CD4-positive, alpha-beta T cell (primary cell): ENCODE data around the gene LAG3. TPM values are rescaled to one million over a fixed set of nuclear protein-coding genes. Genes with fewer than 3 reads are reported as not detected.

Source experiments
- ATAC-seq: fragments of 200-7000 bp; cut with Tn5 transposase; one replicate; pipeline ENCODE4 v1.10.0; 2022; ENCODE audit warnings: mild to moderate bottlenecking; ENCODE audit not compliant: poor library complexity
- CTCF ChIA-PET: fragments of 350-600 bp; sonication (Branson Sonifier 250); formaldehyde crosslinking; loops from one replicate; lab custom pipeline; 2021; ENCODE audit warnings: antibody characterized with exemption, inconsistent platforms; lab: Charles Lee
- POLR2A ChIA-PET: fragments of 350-600 bp; sonication (Branson Sonifier 250); formaldehyde crosslinking; loops from one replicate; lab custom pipeline; 2021; ENCODE audit warnings: antibody characterized with exemption, inconsistent platforms; lab: Charles Lee
- DNase-seq, 14 experiments: peaks; one replicate each; pipeline ENCODE4 v3.0.0-alpha.2; 2013 to 2020; ENCODE audit warnings: mixed read lengths in 2 of 14
- H3K27ac ChIP-seq, 2 donors: one replicate each; pipeline versions ENCODE4 v1.5.1 to v1.7.0; 2013; ENCODE audit warnings: low read length in 2 of 2, low read depth in 1 of 2, mild to moderate bottlenecking in 1 of 2
- H3K27me3 ChIP-seq, 2 experiments: 1 replicate in 1 of 2; 2 replicates in 1 of 2; pipeline versions ENCODE4 v1.6.1 to v1.7.0; 2013; ENCODE audit warnings: low read length in 2 of 2, control low read depth in 1 of 2, mild to moderate bottlenecking in 1 of 2, moderate library complexity in 1 of 2; ENCODE audit not compliant: insufficient read depth in 2 of 2, control insufficient read depth in 1 of 2
- H3K36me3 ChIP-seq: one replicate; pipeline ENCODE4 v1.6.1; 2013; ENCODE audit warnings: low read length, control low read depth; ENCODE audit not compliant: insufficient read depth
- H3K4me1 ChIP-seq: one replicate; pipeline ENCODE4 v1.6.1; 2013; ENCODE audit warnings: low read length, control low read depth; ENCODE audit not compliant: insufficient read depth
- H3K4me3 ChIP-seq: one replicate; pipeline ENCODE4 v1.5.1; 2013; ENCODE audit warnings: mild to moderate bottlenecking, low read length, moderate library complexity
- H3K9me3 ChIP-seq, 2 experiments: 1 replicate in 1 of 2; 2 replicates in 1 of 2; pipeline versions ENCODE4 v1.6.1 to v1.7.0; 2013; ENCODE audit warnings: low read length in 2 of 2, mild to moderate bottlenecking in 2 of 2, control low read depth in 1 of 2, moderate library complexity in 1 of 2; ENCODE audit not compliant: control insufficient read depth in 1 of 2, insufficient read depth in 1 of 2
- H3K27ac Mint-ChIP-seq: one replicate; pipeline ENCODE4 v1.8.0; 2020; ENCODE audit warnings: mixed read lengths
- H3K27me3 Mint-ChIP-seq: one replicate; pipeline ENCODE4 v1.8.0; 2021; ENCODE audit warnings: mixed read lengths
- H3K36me3 Mint-ChIP-seq: one replicate; pipeline ENCODE4 v1.8.0; 2021; ENCODE audit warnings: low read depth, mixed read lengths
- H3K4me1 Mint-ChIP-seq: one replicate; pipeline ENCODE4 v1.8.0; 2021; ENCODE audit warnings: low read depth, mixed read lengths
- H3K4me3 Mint-ChIP-seq: one replicate; pipeline ENCODE4 v1.8.0; 2020; ENCODE audit warnings: mild to moderate bottlenecking, mixed read lengths
- H3K9me3 Mint-ChIP-seq: one replicate; pipeline ENCODE4 v1.8.0; 2020; ENCODE audit warnings: mixed read lengths
- CTCF ChIP-seq: fragments of 200-600 bp; IDR thresholded peaks from one replicate; pipeline ENCODE4 v1.8.0; 2022; ENCODE audit warnings: antibody characterized with exemption, mild to moderate bottlenecking
- intact Hi-C, 2 experiments: fragments of 100-400 bp; cut with DNase I in 1 of 2; cut with micrococcal nuclease in 1 of 2; formaldehyde crosslinking; loops; one replicate each; pipeline versions ENCODE4 v1.15.1 to v1.9.0; 2023 to 2025; cut with DNase I, micrococcal nuclease
- polyA plus RNA-seq, 2 donors: library from polyadenylated mRNA; unstranded; fragments of 120-200 nt; gene quantifications; one replicate each; pipeline ENCODE4 v1.2.1, GENCODE V29; 2013
- total RNA-seq, 174 experiments: library from RNA in 2 of 174; stranded (reverse) in 2 of 174; gene quantifications; one replicate each; pipeline ENCODE4 v1.2.3 and lab custom pipeline; 2021 to 2026

The LAG3 gene
- total RNA-seq (1 to 10 TPM in 1 of 2 experiments, under 1 TPM in 1; 0.82 to 1.4 TPM), total RNA-seq (lab: John Stamatoyannopoulos, UW) (0.84 to 66.7 (median 3.1) reads per million in 172 experiments)
- polyA plus RNA-seq (2013, experiment 1 of 2), result 5.5 TPM
- 8.2 TPM for polyA plus RNA-seq (2013, experiment 2 of 2)

DNA sequence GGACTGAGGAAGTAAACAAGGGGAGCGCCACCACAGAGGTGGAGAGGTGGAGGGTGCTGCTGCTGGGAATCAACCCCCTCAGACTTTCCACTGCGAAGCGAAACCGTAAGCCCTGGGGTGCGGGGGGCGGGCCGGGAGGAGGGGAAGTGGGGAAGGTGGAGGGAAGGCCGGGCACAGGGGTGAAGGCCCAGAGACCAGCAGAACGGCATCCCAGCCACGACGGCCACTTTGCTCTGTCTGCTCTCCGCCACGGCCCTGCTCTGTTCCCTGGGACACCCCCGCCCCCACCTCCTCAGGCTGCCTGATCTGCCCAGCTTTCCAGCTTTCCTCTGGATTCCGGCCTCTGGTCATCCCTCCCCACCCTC is at the start of gene LAG3:
Gene LAG3, plus strand, starts transcription at position 190 of the 365 bp plus-strand sequence. CDS start 333 bp downstream, outside the sequence.
- H3K27ac ChIP-seq, result no peak within 1 kb of the TSS
- H3K27ac Mint-ChIP-seq, result peak within 1 kb of the TSS; percentile 40

DNA sequence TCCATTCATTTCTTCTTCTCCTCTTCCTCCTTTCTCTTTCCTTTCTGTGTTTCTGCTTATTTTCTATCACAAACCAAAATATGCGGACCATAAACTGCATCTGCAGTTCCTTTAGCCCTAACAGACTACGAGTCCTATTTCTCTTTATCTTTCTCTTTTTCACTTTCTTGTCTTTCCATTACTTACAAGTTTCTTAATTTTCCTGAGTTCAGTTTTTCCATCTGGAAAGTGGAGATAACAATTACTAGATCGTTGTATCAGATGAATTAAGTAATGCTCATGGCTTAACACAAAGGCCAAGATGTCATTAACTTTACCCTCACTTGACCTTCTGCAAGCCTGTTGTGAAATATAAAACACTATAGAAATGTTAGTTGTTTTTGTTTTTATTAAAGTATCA is 49.5 kb upstream of the LAG3 start:
- no peak overlapping the region for H3K4me3 Mint-ChIP-seq
- H3K9me3 ChIP-seq, result no peaks in the 10 kb centered on the region
- H3K27me3 Mint-ChIP-seq, result no peaks in the 10 kb centered on the region
- peaks cover 23% of the 10 kb centered on the region for H3K36me3 Mint-ChIP-seq
- no peak overlapping the region for H3K4me3 ChIP-seq
- no peaks in the 10 kb centered on the region for H3K9me3 Mint-ChIP-seq
- no peak for TF ChIP-seq CTCF
- intact Hi-C loops, result loop anchor here in 1 of 2 experiments (1.0 kb wide), 1 partner anchor 34 kb away; the partner anchor contains the start of gene ZNF384
- H3K27ac ChIP-seq, result no peak overlapping the region
- peak overlapping the region; percentile 83 for H3K27ac Mint-ChIP-seq
- ChIA-PET POLR2A (interaction anchor here (0.6 to 3.3 kb wide), 17 partner anchors 14 to 214 kb away, joined by 3 to 164 read pairs (median 10); partner anchors contain the start of genes CDCA3, MLF2, P3H3 and PTMS), CTCF (interaction anchor here (0.7 to 1.7 kb wide), 5 partner anchors 34 to 215 kb away, joined by 3 to 15 read pairs (median 5); partner anchors contain the start of gene ZNF384)
- H3K27me3 ChIP-seq, result no peaks in the 10 kb centered on the region
- peaks cover 5% of the 10 kb centered on the region for H3K36me3 ChIP-seq
- peaks cover 28% of the 10 kb centered on the region for H3K4me1 Mint-ChIP-seq
- no peak for ATAC-seq
- H3K4me1 ChIP-seq, result peaks cover 16% of the 10 kb centered on the region
- DNase-seq, result no peak

More for the DNA sequence above, at the start of gene LAG3:
- H3K27me3 Mint-ChIP-seq, result peaks cover 63% of the 10 kb centered on the region
- Histone ChIP-seq H3K27me3 (peaks cover 17 to 33% of the 10 kb centered on the region in 2 experiments), H3K9me3 (no peaks in the 10 kb centered on the region), H3K4me3 (peak within 1 kb of the TSS; percentile 46), H3K4me1 (peaks cover 55% of the 10 kb centered on the region), H3K36me3 (no peaks in the 10 kb centered on the region)
- intact Hi-C loops, result no loop called here
- CTCF ChIA-PET, result no interaction called here
- no peaks in the 10 kb centered on the region for H3K36me3 Mint-ChIP-seq
- no peak for TF ChIP-seq CTCF
- H3K4me1 Mint-ChIP-seq, result peaks cover 60% of the 10 kb centered on the region
- ATAC-seq (peak; percentile 29), DNase-seq (peak in 4 of 14 experiments; percentile 27 to 71 (median 40))
- POLR2A ChIA-PET, result interaction anchor here (0.8 to 4.0 kb wide), 4 partner anchors 8 to 48 kb away, joined by 3 to 15 read pairs (median 6); partner anchors contain the start of genes COPS7A and MLF2
- no peaks in the 10 kb centered on the region for H3K9me3 Mint-ChIP-seq
- peak within 1 kb of the TSS; percentile 87 for H3K4me3 Mint-ChIP-seq

GRCh38 chr12:6723607-6724408 is 48.5 kb upstream of the LAG3 start, which contains the start of gene COPS7A:
Gene COPS7A, plus strand, starts transcription at chr12:6724046. Its CDS starts 611 bp downstream, at chr12:6724657.
- Mint-ChIP-seq H3K36me3 (peaks cover 33% of the 10 kb centered on the region), H3K4me1 (peaks cover 28% of the 10 kb centered on the region), H3K9me3 (no peaks in the 10 kb centered on the region), H3K4me3 (peak within 1 kb of the TSS; percentile 87), H3K27ac (peak within 1 kb of the TSS; percentile 83), H3K27me3 (no peaks in the 10 kb centered on the region)
- DNase-seq (peak; percentile 81 to 99 (median 93)), ATAC-seq (peak; percentile 84)
- Histone ChIP-seq H3K27ac (peak within 1 kb of the TSS; percentile 68 to 88), H3K36me3 (peaks cover 15% of the 10 kb centered on the region), H3K4me3 (peak within 1 kb of the TSS; percentile 59), H3K4me1 (peaks cover 18% of the 10 kb centered on the region), H3K27me3 (no peaks in the 10 kb centered on the region), H3K9me3 (no peaks in the 10 kb centered on the region)
- intact Hi-C loops, result loop anchor here (1.0 to 2.0 kb wide), 5 partner anchors 12 to 61 kb away; partner anchors contain the start of genes ING4 (in 2 of the 2), ZNF384 (in 2 of the 2) and MLF2 (in 1 of the 2)
- ChIA-PET POLR2A (interaction anchor here (0.6 to 3.3 kb wide), 40 partner anchors 12 to 388 kb away, joined by 3 to 164 read pairs (median 7); partner anchors contain the start of genes C12orf57, CD4, CDCA3 and ENO2), CTCF (interaction anchor here (0.8 to 2.4 kb wide), 10 partner anchors 29 to 214 kb away, joined by 3 to 15 read pairs (median 4); partner anchors contain the start of genes MLF2, USP5 and ZNF384)
- no peak for TF ChIP-seq CTCF
